ENCODE measurements around the gene TC2N.

DNA sequence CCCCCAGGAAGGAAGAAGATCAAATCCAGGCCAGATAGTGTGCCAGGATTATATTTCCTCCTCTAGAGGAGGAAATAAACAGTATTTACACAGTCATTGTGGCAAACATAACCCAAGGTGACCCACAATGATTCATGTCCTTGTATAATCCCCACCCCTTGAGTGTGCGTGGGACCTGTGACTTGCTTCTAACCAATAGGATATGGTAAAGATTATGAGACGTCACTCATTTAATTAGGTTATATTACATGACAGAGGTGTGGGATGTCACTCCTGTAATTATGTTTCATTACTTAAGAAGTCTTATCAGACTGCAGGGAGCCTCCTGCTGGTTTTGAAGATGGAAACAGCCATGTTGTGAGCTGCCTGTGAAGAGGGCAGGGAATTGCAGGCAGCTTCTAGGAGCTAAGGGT lies 123.3 kb downstream of the TC2N start:
- TF ChIP-seq CTCF (IDR thresholded peaks at IDR 0.05) (no peak), EZH2 (IDR thresholded peaks at IDR 0.05; ENCODE audit: borderline replicate concordance, insufficient read depth, low read depth, low read length, poor library complexity, severe bottlenecking) (no peak)
